ENCODE measurements around the gene MOSPD3.

DNA sequence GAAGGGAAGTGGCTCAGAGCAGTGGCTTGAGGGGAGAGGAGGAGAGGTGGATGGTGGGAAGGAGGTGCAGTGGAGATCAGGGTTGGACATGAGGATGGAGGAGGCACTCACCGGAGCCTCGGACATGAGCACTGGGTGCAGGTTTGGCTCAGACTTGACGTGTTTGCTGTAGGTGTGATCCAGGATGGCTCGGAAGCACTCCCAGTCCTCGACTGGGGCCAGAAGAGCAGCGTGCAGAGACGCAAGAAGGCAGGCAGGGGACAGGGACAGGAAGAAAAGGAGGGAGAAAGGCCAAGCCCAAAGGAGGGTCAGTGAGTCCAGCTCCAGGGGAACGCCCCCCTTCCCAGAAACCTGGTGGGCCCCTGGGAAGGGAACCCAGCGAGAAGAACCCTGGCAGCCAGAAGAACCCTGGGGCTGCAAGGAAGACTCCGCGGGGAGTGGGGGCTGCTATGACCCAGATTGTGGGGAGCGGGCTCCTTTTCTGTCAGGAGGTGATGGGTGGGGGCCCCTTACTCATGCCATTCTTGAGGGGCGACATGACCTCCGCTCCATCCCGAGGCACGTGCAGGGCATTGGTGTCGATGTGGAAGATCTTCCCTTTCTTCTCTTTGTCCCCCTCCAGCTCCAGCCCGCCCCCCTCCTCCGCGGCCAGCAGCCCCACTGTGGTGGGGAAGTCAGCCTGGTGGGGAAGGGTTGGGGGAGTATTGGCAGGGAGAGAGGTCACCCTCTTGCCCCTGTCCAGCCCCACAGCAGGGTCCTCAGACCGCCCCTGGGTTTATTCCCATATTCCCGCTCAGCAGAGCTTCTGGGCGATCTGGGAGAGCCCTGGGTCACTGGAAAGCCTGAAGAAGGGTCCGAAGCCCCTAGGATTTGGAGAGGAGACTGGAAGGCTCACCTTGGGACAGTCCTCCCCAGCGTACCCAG lies 42.8 kb downstream of the MOSPD3 start:
- TF ChIP-seq, protein P1, sequence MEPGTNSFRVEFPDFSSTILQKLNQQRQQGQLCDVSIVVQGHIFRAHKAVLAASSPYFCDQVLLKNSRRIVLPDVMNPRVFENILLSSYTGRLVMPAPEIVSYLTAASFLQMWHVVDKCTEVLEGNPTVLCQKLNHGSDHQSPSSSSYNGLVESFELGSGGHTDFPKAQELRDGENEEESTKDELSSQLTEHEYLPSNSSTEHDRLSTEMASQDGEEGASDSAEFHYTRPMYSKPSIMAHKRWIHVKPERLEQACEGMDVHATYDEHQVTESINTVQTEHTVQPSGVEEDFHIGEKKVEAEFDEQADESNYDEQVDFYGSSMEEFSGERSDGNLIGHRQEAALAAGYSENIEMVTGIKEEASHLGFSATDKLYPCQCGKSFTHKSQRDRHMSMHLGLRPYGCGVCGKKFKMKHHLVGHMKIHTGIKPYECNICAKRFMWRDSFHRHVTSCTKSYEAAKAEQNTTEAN (CRISPR knock-in tag; conservative IDR thresholded peaks at IDR 0.05) = no peak
- TF ChIP-seq, protein P2, sequence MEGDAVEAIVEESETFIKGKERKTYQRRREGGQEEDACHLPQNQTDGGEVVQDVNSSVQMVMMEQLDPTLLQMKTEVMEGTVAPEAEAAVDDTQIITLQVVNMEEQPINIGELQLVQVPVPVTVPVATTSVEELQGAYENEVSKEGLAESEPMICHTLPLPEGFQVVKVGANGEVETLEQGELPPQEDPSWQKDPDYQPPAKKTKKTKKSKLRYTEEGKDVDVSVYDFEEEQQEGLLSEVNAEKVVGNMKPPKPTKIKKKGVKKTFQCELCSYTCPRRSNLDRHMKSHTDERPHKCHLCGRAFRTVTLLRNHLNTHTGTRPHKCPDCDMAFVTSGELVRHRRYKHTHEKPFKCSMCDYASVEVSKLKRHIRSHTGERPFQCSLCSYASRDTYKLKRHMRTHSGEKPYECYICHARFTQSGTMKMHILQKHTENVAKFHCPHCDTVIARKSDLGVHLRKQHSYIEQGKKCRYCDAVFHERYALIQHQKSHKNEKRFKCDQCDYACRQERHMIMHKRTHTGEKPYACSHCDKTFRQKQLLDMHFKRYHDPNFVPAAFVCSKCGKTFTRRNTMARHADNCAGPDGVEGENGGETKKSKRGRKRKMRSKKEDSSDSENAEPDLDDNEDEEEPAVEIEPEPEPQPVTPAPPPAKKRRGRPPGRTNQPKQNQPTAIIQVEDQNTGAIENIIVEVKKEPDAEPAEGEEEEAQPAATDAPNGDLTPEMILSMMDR (CRISPR knock-in tag; IDR thresholded peaks at IDR 0.05) = no peak
